Hepatocyte (in vitro differentiated cells): ENCODE measurements around the gene HEXA. TPM values are rescaled to one million over a fixed set of nuclear protein-coding genes. Genes with fewer than 3 reads are reported as not detected.

Experiments
- DNase-seq: peaks from one replicate; pipeline ENCODE4 v3.0.0-alpha.2; 2016; ENCODE audit warnings: low spot score
- H2AFZ ChIP-seq: fragments of 200-600 bp; sonication (generic); 2 replicates; pipeline ENCODE4 v1.6.0; 2016; ENCODE audit warnings: antibody characterized with exemption, mild to moderate bottlenecking
- H3K27ac ChIP-seq: fragments of 200-600 bp; sonication (generic); 2 replicates; pipeline ENCODE4 v1.5.1; 2016; ENCODE audit warnings: mild to moderate bottlenecking
- H3K27me3 ChIP-seq: fragments of 200-600 bp; sonication (generic); 2 replicates; pipeline ENCODE4 v1.6.1; 2016
- H3K36me3 ChIP-seq: fragments of 200-600 bp; sonication (generic); replicated peaks from 2 replicates; pipeline ENCODE4 v1.5.1; 2016; ENCODE audit warnings: low read depth; ENCODE audit not compliant: insufficient read depth
- H3K4me1 ChIP-seq: fragments of 200-600 bp; sonication (generic); 2 replicates; pipeline ENCODE4 v1.5.1; 2016; ENCODE audit warnings: mild to moderate bottlenecking, moderate library complexity; ENCODE audit not compliant: insufficient read depth
- H3K4me2 ChIP-seq: fragments of 200-600 bp; sonication (generic); 2 replicates; pipeline ENCODE4 v1.6.0; 2016
- H3K4me3 ChIP-seq: fragments of 200-600 bp; sonication (generic); 2 replicates; pipeline ENCODE4 v1.5.1; 2016; ENCODE audit warnings: mild to moderate bottlenecking
- H3K79me2 ChIP-seq: fragments of 200-600 bp; sonication (generic); 2 replicates; pipeline ENCODE4 v1.6.0; 2017; ENCODE audit warnings: mild to moderate bottlenecking
- H3K9me2 ChIP-seq: fragments of 200-600 bp; sonication (generic); replicated peaks from 2 replicates; pipeline ENCODE4 v1.6.0; 2017; ENCODE audit warnings: mild to moderate bottlenecking; ENCODE audit not compliant: insufficient read depth
- H3K9me3 ChIP-seq: fragments of 200-600 bp; sonication (generic); 2 replicates; pipeline ENCODE4 v1.5.1; 2016; ENCODE audit warnings: low read depth, mild to moderate bottlenecking
- H4K20me1 ChIP-seq: fragments of 200-600 bp; sonication (generic); 2 replicates; pipeline ENCODE4 v1.6.0; 2016; ENCODE audit warnings: mild to moderate bottlenecking; ENCODE audit not compliant: insufficient read depth, poor library complexity, severe bottlenecking
- CTCF ChIP-seq: fragments of 200-600 bp; sonication (generic); IDR thresholded peaks from 2 replicates; pipeline ENCODE4 v1.5.1; 2016; ENCODE audit warnings: antibody characterized with exemption, mild to moderate bottlenecking; ENCODE audit not compliant: poor library complexity
- EZH2 ChIP-seq: fragments of 200-600 bp; sonication (generic); IDR thresholded peaks from 2 replicates; pipeline ENCODE4 v1.6.1; 2016; ENCODE audit warnings: antibody characterized with exemption, mild to moderate bottlenecking, borderline replicate concordance
- EZH2phosphoT487 ChIP-seq: fragments of 200-600 bp; sonication (generic); IDR thresholded peaks from one replicate; pipeline ENCODE4 v1.6.1; 2018; ENCODE audit warnings: antibody characterized with exemption, mild to moderate bottlenecking, low read depth, moderate library complexity; ENCODE audit not compliant: unreplicated experiment, severe bottlenecking
- WGBS: methylation state at CpG from one replicate; pipeline ENCODE4 v1.1.6; 2016; ENCODE audit warnings: low lambda C conversion rate; ENCODE audit errors: missing lambda C conversion rate; 5-methylcytosine and 5-hydroxymethylcytosine counted together
- polyA plus RNA-seq: library from polyadenylated mRNA; unstranded; fragments of >200 nt; fragmentation: Nextera tagmentation; extraction: Ambion mirVana; gene quantifications from 2 replicates; pipeline ENCODE4 v1.2.1, GENCODE V29; 2016
- total RNA-seq: library from RNA; depleted of rRNA; stranded (reverse); fragments of >200 nt; gene quantifications from 2 replicates; pipeline ENCODE4 v1.2.3, GENCODE V29; 2014

HEXA gene
- total and polyA plus RNA-seq, 2 experiments from 2014 or later = 180 to 286 TPM

- H3K9me2 ChIP-seq = no peaks in the 10 kb centered on the region
- no peaks in the 10 kb centered on the region for H3K79me2 ChIP-seq
- H3K27ac ChIP-seq = no peak overlapping the region
- H3K27me3 ChIP-seq = peaks cover 3% of the 10 kb centered on the region
- TF ChIP-seq EZH2phosphoT487 = no peak
- DNase-seq = no peak
- no peaks in the 10 kb centered on the region for H3K36me3 ChIP-seq
- no peak overlapping the region for H3K4me3 ChIP-seq
- no peaks in the 10 kb centered on the region for H3K4me1 ChIP-seq
- WGBS = 66% methylated on average over 2 of the region's 2 CpGs
- H3K9me3 ChIP-seq = no peaks in the 10 kb centered on the region
- no peak overlapping the region for H3K4me2 ChIP-seq
- H4K20me1 ChIP-seq = no peaks in the 10 kb centered on the region
- H2AFZ ChIP-seq = no peak overlapping the region
Observed at GRCh38 chr15:72313448-72313840, 62.4 kb downstream of the HEXA start.

- H3K9me2 ChIP-seq = no peaks in the 10 kb centered on the region
- H3K27ac ChIP-seq = no peak overlapping the region
- peaks cover 3% of the 10 kb centered on the region for H3K27me3 ChIP-seq
- H4K20me1 ChIP-seq = no peaks in the 10 kb centered on the region
- 53% methylated on average over 2 of the region's 2 CpGs for WGBS
- H3K4me3 ChIP-seq = no peak overlapping the region
- H3K79me2 ChIP-seq = no peaks in the 10 kb centered on the region
- no peaks in the 10 kb centered on the region for H3K36me3 ChIP-seq
- H3K9me3 ChIP-seq = no peaks in the 10 kb centered on the region
- DNase-seq = peak; percentile 74
- H3K4me1 ChIP-seq = no peaks in the 10 kb centered on the region
- H3K4me2 ChIP-seq = no peak overlapping the region
- no peak overlapping the region for H2AFZ ChIP-seq
- TF ChIP-seq CTCF = peak; percentile 67
- TF ChIP-seq EZH2phosphoT487 = no peak
Observed at GRCh38 chr15:72312605-72313447, 63.0 kb downstream of the HEXA start.

GRCh38 chr15:72307026-72307425, 68.8 kb downstream of the HEXA start:
- Histone ChIP-seq H3K4me3 (no peak overlapping the region), H3K36me3 (no peaks in the 10 kb centered on the region), H3K27me3 (peaks cover 3% of the 10 kb centered on the region), H3K4me2 (no peak overlapping the region), H3K4me1 (no peaks in the 10 kb centered on the region), H3K9me2 (no peaks in the 10 kb centered on the region), H3K9me3 (no peaks in the 10 kb centered on the region), H3K27ac (no peak overlapping the region), H2AFZ (no peak overlapping the region), H3K79me2 (no peaks in the 10 kb centered on the region), H4K20me1 (no peaks in the 10 kb centered on the region)
- DNase-seq = no peak
- 80% methylated on average over 3 of the region's 5 CpGs for WGBS
- no peak for TF ChIP-seq CTCF
- TF ChIP-seq EZH2phosphoT487 = no peak
- TF ChIP-seq EZH2 = no peak

- H3K27ac ChIP-seq = no peak overlapping the region
- no peaks in the 10 kb centered on the region for H4K20me1 ChIP-seq
- no peak overlapping the region for H2AFZ ChIP-seq
- no peak for TF ChIP-seq CTCF
- TF ChIP-seq EZH2phosphoT487 = no peak
- H3K4me1 ChIP-seq = no peaks in the 10 kb centered on the region
- H3K4me2 ChIP-seq = no peak overlapping the region
- no peaks in the 10 kb centered on the region for H3K79me2 ChIP-seq
- no peak for DNase-seq
- H3K4me3 ChIP-seq = no peak overlapping the region
- H3K9me3 ChIP-seq = no peaks in the 10 kb centered on the region
- 75% methylated on average over 8 of the region's 10 CpGs for WGBS
- H3K36me3 ChIP-seq = no peaks in the 10 kb centered on the region
- no peaks in the 10 kb centered on the region for H3K9me2 ChIP-seq
- H3K27me3 ChIP-seq = peaks cover 3% of the 10 kb centered on the region
Observed at GRCh38 chr15:72306211-72306785, 69.5 kb downstream of the HEXA start.
